HG03135 (cell line): ENCODE data around the gene NCOA3.

Source experiments
- ATAC-seq: cut with Tn5 transposase; IDR thresholded peaks from one replicate; pipeline ENCODE4 v1.9.1; 2021; ENCODE audit warnings: mild to moderate bottlenecking, moderate library complexity; ENCODE audit not compliant: unreplicated experiment

NCOA3 gene

GRCh38 chr20:47676219-47676721 is 174.6 kb downstream of the NCOA3 start:
- ATAC-seq: no peak

GRCh38 chr20:47676912-47677634 is 175.4 kb downstream of the NCOA3 start:
- no peak for ATAC-seq

GRCh38 chr20:47677635-47678453 is 176.2 kb downstream of the NCOA3 start:
- ATAC-seq: no peak

DNA sequence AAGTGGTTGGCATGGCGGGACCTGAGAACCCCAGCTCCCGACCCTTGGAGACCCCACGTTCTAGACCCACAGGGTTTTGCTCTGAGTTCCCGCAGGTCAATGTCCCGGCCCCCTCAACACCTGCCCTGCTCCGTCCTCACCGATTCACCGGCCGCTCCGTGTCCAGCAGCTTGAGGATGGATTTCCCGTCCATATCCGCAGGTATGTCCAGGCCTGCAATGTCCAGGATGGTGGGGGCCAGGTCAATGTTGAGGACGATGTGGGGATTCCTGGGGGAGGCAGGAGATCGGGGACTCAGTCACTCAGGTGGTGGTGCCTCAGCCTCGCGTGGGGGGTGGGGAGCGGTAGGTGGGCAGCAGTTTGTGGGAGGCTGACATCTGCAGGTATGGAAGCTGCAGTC is 176.8 kb downstream of the NCOA3 start:
- ATAC-seq: no peak

- ATAC-seq: no peak
These were observed 177.8 kb downstream of the NCOA3 start for GRCh38 chr20:47679462-47679861.

GRCh38 chr20:47680804-47681529 is 179.3 kb downstream of the NCOA3 start:
- no peak for ATAC-seq

DNA sequence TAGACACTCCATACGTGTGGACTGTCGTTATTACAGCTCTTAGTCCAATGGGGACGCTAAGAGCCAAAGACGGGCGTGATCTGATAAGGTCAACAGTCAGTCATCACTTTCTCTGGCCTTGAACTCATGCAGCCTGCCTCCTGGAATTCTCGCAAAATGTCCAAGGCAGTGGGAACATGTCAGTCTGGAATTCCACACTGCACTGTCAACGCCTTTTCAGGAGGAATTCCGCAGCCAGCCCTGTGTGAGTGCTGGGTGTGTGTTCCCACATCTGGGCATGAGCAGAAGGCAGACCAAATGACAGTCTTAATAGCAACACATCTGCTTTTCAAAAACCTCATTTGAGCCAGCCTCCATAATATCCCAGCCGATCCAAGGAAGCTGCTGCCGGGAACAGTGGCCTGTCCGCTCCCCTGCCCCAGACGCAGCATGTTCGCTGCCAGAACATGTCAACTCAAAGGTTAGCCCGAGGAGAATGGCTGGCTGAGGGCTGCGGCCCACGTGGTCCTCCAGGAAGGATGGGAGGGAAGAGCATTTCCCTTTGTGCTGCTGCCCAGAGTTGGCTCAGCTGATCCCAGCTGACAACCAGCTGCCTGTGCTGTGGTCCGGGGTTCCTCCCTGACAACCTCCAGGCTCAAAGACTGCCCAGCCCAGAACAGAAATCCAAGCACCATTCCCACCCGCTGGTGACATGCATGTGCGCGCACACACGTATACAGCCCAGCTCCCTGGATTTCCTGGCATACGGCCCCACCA is 180.5 kb downstream of the NCOA3 start:
- ATAC-seq: no peak

DNA sequence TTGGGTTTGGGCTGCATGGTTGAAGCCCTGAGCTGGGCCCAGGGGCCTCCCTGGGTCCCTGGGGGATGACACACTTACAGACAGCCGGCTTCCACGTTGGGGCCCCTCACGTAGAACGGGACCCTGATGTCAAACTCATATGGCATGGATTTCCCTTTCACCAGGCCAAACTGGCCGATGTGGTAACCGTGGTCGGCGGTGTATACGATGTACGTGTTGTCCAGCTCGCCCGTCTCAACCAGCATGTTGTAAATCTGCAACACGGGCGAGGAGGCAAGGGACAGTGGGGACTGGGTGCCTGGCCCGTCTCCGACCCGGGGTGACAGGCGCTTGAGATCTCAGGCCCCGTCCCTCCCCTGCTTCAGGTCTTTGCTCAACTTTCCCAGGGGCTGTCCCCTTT is 181.2 kb downstream of the NCOA3 start:
- ATAC-seq: no peak

- no peak for ATAC-seq
These were observed 182.8 kb downstream of the NCOA3 start for GRCh38 chr20:47684306-47685080.

GRCh38 chr20:47686545-47686944 is 184.9 kb downstream of the NCOA3 start:
- ATAC-seq: no peak

GRCh38 chr20:47687095-47687987 is 185.7 kb downstream of the NCOA3 start:
- no peak for ATAC-seq

- no peak for ATAC-seq
These were observed 187.0 kb downstream of the NCOA3 start for GRCh38 chr20:47688385-47689381.

DNA sequence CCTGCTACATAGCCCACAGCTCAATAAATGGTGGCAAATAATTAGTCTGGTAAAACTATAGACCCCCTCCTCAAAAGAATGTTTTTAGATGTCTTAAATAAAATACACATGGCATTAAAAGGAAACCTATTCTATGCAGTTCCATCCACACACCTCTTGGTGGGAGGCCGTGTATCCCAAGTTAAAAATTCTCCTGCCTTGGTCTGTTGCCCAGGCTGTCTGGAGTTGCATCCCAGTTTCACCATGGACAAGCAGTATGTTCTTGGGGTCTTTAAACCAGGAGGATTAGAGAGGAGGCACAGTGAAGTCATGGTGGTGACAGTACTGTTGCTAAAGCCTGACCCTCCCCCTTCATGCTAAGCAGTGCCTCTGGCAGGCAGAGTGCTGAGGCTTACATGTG is 188.0 kb downstream of the NCOA3 start:
- no peak for ATAC-seq

- no peak for ATAC-seq
These were observed 189.9 kb downstream of the NCOA3 start for GRCh38 chr20:47691625-47692024.

DNA sequence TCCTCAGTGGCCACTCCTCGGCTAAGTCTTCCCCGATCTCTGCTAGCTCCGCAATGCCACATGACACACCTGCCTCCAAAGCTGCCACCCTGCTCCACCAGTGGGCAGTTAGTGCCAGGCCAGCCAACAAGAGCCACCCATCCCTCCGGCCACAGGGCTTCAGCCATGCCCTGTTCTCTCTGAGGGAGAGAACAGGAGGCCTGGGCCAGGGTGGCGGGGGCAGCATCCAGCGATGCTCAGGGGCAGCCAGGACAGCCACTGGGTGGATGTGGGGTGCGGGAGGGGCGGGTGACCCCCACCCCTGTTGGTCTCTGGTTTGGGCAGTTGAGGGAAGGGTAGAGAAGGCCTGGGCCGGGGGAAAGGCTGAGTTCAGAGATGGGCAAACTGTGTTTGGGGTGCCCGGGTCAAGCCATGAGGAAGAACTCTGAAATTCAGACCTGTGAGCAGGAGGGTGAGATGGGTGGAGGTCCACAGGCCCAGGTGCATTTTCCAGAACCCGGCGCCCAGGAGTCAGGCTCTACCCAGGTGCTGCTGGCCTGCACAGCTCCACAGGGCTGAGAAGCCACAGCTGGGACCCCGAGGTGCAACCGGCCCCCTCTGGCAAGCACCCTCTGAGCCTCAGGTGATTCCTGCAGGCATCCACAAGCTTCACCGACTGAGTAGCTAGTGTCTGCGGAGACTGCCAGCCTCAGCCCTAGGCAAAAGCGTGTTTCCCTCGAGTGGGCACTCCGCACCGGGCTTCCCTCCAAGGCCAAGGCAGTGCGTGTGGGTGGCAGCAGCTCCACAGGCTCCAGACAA is 192.5 kb downstream of the NCOA3 start:
- no peak for ATAC-seq

DNA sequence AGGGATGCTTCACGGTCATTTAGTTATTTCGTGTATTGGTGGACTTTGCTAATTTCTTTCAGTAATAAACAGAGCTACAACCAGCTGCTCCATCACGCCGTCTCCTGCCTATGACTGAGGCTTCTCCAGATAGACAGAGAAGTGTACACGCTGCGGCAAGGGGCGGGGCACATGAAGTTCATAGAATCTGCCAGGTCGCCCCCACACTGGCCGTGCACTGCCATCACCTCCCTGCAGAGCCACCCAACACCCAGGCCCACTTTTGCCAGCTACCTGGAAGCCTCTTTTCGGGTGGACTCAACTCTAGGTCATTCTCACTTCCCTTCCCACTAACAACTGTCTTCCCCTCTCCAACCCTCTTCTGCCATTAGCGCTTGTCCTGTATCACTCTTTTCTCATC is 195.2 kb downstream of the NCOA3 start:
- no peak for ATAC-seq

DNA sequence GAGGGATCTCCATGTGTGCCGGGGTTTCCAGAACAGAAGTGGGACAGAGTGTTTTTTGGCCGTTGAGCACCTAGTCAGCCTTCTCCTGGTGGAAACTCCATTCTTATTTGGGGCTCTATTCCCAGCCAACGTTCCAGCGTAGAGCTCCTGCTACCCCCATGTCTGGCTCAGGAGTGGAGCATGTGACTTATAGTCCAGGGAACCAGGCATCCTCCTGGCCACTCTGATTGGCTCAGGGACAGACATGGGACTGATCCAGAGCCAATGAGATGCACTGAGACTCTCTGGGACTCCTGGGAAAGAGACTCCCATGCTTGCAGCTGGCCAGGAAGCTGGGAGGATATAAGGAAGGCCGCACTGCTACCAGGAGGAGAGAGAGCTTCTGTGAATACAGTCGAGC is 196.5 kb downstream of the NCOA3 start:
- ATAC-seq: no peak
